ENCODE results near the gene FSTL4.

GRCh38 chr5:133232011-133232410 is 380.3 kb downstream of the FSTL4 start:
- TF ChIP-seq CTCF (IDR thresholded peaks at IDR 0.05; ENCODE audit: low read length) (no peak), EZH2 (IDR thresholded peaks at IDR 0.05; ENCODE audit: borderline replicate concordance, low read length) (no peak)
